ENCODE results near the gene SLAIN1.

SLAIN1 gene

DNA sequence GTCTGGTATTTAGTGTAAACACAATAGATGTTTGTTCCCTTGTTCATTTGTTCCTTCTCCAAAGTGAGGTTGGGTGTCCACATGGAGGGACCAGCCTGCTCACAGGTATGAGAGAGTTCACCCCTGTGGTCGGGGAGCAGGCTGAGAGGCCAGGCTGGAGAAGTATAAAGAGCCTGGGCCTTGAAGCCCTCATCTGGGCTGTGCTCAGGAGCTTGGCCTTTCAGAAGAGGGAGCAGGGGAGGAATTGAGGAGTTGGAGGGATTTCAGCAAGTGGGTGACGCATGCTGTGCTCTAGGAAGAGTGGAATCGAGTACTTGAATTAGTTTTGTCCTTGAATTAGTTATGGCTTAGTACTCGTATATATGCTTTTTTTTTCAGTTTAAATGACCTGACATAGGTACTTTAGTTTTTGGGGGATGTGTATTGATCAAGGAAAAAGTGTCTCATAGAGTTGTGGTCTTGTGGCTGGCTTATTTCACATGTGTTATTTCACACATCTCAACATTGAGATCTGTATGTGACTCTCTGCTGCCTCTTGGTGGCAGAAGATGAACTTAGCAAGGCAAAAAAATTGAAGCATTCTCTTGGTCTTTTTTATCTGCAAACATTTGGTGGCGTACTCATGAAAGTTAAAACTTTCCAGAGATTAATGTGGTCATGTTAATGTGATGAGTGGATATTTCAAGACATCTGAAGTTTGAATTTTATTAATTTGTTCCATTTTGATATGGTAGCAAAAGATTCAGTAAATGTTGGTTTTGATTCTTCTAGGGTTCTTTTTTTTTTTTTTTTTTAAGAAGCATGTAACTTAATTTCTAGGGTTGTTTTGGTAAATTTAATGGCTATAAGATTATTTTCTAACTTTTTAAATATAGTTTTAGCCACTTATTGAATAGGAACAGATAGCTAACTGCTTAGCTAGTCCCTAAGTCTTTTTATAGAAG lies 54.3 kb downstream of the SLAIN1 start:
- peak; percentile 58 for DNase-seq (ENCODE audit: low read depth)

DNA sequence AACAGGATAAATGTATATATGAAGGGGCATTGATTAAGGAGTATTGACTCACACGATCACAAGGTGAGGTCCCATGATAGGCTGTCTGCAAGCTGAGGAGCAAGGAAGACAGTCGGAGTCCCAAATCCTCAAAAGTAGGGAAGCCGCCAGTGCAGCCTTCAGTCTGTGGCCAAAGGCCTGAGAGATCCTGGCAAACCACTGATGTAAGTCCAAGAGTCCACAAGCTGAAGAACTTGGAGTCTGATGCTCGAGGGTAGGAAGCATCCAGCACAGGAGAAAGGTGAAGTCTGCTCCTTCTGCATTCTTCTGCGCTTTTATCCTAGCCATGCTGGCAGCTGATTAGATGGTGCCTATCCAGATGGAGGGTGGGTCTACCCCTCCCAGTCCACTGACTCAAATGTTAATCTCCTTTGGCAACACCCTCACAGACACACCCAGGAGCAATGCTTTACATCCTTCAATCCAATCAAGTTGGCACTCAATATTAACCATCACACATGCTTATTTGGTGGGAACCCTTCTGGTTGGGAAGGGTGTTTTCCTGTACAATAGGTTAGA lies 55.1 kb downstream of the SLAIN1 start:
- no peak for DNase-seq (ENCODE audit: low read depth)

DNA sequence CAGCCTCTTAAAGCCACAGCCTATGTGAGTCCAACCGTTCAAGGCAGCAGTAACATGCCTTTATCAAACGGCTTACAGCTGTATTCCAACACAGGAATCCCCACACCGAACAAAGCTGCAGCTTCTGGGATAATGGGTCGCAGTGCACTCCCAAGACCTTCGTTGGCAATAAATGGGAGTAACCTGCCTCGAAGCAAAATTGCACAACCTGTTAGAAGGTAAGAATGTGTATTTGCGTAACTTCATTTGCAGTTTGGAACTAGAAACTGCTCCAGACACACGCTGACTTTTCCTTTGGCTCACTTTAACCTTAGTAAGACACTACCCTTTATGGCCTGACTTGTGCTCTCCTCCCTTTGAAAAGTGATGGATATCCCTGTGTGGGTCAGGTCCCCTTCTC lies 63.4 kb downstream of the SLAIN1 start:
- DNase-seq (ENCODE audit: low read depth), result no peak

DNA sequence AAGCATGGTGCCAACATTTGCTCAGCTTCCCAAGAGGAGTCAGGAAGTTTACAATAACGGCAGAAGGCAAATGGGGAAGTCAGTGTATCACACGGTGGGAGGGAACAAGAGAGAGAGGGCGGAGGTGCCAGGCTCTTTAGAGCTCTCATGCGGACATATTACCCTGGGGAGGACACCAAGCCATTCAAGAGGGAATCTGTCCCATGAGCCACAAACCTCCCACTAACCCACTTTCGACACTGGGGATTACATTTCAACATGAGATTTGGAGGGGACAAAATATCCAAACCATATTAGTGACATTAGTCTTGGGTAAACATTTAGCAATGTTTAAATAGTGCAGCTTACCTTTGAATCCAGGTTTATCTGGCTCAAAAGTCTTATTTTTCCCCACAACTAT lies 69.9 kb downstream of the SLAIN1 start:
- DNase-seq (ENCODE audit: low read depth), result no peak

DNA sequence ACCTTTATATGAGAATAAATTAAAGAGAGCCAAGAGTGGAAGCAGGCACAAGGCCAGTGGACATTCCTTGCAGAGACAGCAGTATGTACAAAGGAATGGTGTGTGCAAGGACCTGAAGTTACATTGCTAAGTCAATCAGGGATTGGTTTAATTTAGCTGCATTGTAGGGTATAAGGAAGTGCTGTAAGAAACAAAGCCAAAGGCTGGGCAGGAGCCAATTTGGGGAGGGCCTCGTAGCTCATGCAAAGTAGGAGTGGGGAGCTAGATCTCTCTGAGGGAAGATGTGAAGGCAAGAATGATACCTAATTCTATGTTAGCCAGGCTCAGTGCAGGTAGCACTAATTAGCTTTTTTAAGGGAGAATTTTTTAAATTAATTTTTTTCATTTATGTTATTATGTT lies 76.7 kb downstream of the SLAIN1 start:
- DNase-seq (ENCODE audit: low read depth), result no peak

DNA sequence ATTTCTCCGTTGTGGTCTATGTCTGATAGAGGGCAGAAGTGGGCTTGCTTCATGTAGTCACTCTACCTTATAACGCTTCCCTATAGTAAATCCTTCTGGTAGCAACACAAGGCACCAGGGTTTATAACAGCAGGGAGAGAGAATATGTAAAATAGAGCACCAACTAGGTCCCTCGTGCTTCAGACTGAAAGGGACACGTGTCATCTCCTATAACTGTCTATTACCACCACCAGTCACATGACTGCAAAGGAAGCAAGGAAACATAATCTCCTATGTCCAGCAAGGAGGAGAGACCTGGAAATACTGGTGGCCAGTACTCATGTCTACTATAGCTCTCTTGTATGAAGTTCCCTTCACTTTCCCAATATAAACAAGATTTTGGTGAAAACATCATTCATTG lies 79.2 kb downstream of the SLAIN1 start:
- DNase-seq (ENCODE audit: low read depth), result no peak

DNA sequence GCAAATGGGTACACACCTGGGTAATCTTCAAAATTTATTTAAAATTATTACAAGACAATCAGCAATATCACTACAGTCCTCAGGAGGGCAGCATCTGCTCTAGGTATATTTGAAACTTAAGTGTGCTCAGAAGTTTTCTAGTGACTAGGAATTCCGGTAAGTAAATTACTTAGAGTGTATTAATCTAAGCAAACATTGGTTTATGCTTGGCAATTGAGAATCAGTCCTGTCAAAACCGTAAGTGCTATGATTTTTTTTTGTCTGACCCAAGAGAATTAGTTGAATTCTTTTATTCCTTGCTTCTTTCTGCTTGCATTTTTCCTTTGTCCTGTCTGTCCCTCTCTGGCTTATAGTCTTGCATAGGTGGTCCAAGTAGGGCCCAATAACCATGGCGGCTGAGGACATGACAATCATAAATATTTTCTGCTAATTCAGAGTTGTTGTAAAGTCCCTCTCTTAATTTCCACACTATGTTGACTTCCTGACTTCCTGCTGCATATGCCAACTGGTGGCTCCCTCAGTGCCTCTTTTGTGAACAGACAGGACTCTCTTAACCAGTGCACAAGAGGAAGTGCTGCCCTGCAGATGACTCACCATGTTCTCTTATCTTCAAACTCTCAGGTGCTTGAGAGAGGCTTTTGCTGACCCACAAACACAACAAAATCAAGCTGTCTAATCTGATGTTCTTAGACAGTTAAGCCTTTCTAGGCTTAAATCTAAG lies 82.2 kb downstream of the SLAIN1 start:
- DNase-seq (ENCODE audit: low read depth), result peak; percentile 64

DNA sequence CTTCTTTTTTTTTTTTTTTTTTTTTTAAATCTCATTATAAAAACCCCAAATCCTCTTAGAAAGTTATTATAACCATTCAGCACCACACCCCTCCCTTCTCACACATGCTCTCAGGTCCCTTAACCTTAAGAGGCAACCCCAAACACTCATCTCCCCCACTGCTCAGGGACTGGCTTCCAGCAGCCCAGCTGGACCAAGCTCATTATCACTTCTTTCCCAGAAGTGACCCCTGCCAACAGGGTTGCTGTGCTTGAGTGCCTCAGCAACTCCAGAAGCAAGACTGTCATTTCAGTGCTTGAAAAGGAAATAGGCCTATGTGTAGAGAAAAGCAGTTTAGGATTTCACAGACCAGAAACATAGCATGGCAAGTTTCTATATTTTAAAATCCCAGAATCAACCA lies 84.3 kb downstream of the SLAIN1 start:
- no peak for DNase-seq (ENCODE audit: low read depth)

DNA sequence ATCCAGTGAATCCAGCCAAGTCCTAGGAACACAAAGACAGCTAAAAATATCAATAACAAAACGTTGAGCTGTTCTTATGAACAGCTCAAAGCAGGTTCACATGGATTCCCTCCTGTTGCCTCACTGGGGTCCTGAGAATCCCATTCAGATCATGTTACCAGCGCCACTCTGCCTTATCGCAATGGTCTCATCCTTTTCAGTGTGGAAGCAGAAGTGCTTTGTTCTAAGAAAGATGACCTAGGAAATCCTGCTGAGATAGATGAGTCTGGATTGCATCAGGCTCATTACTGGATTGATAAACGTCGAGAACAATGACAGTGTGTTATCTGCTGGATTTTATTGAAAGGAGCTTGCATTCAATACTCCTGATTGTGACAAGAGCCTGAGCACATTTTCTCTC lies 87.0 kb downstream of the SLAIN1 start:
- DNase-seq (ENCODE audit: low read depth), result no peak

DNA sequence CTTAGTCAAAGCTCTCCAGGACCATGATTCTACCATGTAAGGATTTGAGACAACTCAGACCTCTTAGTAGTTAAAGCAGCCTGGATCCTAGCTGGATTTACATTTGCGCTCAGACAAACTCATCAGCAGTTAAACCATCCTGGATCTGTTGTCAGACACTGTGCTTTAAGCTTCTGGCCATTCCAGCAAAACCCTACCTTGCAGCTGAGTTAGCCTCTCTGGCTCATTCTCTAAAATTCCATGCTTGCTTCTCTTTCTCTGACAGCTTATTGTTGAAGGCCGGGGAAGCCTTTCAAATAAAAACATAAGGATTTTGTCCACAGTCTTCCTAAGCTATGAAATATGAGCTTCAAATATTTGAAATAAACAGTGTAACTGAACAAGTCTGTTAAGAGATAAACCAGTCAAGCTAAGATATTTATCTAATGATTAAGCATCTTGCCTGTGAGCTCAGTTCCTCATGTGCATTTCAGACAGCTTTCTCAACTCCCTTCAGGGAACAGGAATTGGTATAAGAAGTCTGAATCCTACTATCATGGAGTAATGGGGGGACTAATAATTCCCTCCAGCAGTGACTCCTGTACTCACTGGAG lies 89.3 kb downstream of the SLAIN1 start:
- no peak for DNase-seq (ENCODE audit: low read depth)

DNA sequence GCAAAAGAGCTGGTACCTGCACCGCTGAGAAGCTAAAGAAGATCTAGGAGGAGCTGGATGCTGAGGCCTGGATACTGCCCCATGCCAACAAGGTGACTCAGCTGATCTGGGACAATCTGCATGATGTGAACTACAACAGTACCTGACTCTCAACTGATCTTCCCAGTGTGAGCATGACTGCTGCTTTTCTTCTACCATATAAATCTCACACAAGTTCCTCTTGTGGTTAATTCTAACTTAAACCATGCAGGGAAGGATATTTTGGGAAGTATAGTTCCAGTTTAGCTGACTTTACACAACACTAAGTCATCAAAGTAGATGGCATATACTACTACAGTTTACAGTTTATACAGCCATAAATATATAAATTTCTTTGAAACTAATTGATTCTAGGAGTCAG lies 91.9 kb downstream of the SLAIN1 start:
- no peak for DNase-seq (ENCODE audit: low read depth)

DNA sequence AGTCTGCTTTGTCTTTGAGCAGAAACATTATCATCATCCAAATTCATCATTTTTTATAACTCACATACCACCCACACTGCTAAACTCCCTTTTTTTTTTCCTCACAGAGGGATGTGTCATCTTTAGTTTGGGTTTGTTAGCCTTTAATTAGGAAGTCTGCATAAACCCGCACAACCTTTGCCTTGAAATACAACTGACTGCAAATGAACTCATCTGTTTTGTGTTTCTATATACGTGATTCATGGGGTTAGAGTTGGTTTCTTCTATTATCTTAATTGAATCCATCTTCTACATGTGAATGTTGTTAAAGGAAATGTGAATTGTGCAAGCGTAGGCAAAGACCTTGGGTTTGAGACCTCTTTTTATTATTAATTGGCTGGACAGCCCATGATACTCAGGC lies 102.7 kb downstream of the SLAIN1 start:
- DNase-seq (ENCODE audit: low read depth), result no peak

DNA sequence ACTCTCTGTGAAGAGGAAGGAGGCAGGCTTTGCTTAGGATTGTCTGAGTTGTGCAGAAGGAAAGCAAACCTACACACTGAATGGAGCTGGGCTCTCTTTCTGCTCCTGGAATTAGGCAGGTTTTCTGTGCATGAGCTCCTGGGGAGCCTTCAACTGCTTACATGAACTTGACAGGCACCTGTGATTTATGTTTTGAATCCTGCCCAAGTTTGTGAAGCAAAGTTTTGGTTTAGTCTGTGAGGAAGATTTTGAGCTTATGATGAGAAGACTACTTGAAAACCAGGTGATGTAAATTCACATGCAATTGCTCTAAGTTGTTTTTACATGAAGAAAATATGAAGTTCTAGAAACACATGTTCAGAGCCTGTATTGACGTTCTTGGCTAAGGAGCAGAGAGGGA lies 109.0 kb downstream of the SLAIN1 start:
- DNase-seq (ENCODE audit: low read depth), result no peak

DNA sequence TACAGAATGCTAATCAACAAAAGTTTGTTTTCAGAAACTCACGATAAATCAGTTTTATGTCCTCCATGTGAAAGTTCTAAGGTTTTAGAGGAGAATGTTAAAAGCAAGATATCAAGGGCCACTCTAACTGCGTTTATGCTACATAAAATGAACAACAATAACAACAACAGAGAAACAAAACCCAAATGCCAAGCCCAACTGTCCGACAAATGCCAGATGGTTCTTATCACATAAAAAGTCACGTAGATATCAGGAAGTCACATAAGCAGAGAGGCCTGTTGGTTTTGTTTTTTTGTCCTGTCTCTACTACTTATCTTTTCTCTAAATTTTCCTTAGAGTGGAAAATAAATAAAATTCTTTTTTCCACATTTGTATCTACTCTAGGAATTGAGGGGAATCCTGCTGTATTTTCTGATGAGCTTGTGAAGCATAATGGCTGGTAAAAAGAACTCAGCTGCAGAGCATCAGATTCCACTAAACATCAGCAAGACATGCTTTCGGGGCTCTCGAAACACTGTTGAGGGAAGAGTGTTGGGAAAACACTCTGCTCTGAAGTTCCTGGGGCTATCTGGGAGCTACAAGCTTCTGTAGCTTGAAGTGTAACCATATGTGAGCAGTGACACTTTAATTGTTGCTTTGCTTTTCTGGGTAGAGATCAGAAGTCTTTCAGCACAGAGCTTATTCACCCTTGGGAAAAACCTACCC lies 110.1 kb downstream of the SLAIN1 start:
- no peak for DNase-seq (ENCODE audit: low read depth)

DNA sequence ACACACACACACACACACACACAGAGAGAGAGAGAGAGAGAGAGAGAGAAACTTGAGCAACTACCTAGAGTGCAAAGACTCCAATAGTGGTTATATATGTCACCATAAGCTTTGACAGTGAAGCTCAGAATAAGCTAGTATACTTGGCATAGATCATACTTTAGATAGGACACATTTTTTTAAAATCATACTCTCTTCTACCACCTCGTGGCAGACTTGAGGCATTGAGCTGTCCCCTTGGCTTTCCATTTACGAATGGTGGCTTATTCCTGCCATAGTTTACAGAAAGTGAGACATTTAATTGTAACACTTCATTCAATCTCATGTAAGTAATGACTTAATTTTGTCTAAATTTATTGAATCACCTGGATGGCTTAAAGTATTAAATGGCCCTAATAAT lies 112.9 kb downstream of the SLAIN1 start:
- DNase-seq (ENCODE audit: low read depth), result peak; percentile 51

DNA sequence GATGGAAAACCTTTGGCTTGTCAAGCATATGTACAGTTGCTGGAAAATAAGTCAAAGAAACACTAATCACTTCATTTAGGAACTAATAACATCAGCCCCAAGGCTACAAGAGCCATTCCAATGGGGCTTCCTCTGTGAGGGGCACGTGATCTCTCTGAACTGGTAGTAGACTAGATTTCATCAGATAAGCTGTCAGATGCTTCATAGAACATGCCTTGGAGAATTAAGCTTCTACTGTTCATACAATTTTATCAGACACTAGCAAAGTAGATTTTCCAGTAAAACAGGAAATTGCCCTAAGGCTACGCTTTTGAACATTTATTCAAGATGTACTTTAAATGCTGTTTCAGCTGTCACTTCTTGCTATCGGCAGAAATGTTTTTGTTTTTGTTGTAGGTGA lies 113.4 kb downstream of the SLAIN1 start:
- DNase-seq (ENCODE audit: low read depth), result no peak

DNA sequence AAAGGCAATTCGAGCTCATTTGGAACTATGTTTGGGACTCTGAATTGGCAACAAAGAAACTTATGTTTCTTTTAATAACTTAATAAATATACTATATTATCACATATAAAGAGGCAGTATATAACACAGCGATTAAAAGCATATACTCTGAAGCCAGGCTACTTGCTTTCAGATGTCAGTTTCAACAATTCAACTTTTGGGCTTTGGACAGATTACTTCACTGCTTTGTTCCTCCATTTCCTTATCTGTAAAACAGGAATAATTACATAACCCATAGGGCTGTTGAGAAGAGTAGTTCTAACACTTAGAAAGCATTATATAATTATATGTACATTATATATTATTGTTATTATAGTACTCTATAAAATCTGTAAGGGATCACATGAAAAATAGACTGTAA lies 113.9 kb downstream of the SLAIN1 start:
- no peak for DNase-seq (ENCODE audit: low read depth)

DNA sequence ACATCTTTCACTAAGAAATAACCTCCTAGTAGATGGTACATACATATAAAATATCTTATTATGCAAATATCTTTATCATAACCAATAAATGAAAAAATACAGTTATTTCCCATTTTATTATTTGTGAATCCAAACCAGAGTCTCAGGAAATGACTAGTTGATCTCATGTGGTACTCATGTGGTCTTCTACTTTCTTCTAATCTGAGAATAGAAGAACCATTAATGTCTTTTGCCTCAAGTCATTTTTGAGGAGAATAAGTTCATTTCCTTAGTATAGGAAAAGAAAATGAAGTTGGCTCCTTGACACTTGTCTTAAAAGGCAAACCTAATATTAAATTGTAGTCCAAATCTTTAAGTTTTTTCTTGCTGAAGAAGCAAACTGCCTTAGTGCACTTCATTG lies 114.5 kb downstream of the SLAIN1 start:
- no peak for DNase-seq (ENCODE audit: low read depth)

Data from ELR (cell line).